Lower leg skin (tissue), 4 donors: Measurements from ENCODE around the gene PLPPR3. TPM values are rescaled to one million over a fixed set of nuclear protein-coding genes. Genes with fewer than 3 reads are reported as not detected.
"Not testable (repeated sequence)": the region's sequence is repeated elsewhere in the genome, so short reads cannot be mapped to it uniquely, and the experiment has no call there.

ENCODE experiments used
- DNase-seq, 2 donors: peaks; one replicate each; pipeline ENCODE4 v3.0.0-alpha.2; 2019; ENCODE audit warnings: low spot score in 2 of 2
- H3K4me3 ChIP-seq: fragments of 200-600 bp; sonication (generic); 2 replicates; pipeline ENCODE4 v1.5.1; 2017; ENCODE audit warnings: mild to moderate bottlenecking, low read depth; ENCODE audit not compliant: poor library complexity, severe bottlenecking
- POLR2A ChIP-seq, 2 donors: fragments of 450-650 bp; IDR thresholded peaks; one replicate each; pipeline ENCODE4 v1.6.1; 2016 to 2017; ENCODE audit warnings: antibody characterized with exemption in 2 of 2, mild to moderate bottlenecking in 1 of 2, moderate library complexity in 1 of 2
- WGBS, 2 donors: methylation state at CpG; one replicate each; pipeline ENCODE4 v1.1.5; 2018; 5-methylcytosine and 5-hydroxymethylcytosine counted together
- intact Hi-C: fragments of 100-400 bp; cut with DNase I; formaldehyde crosslinking; loops from one replicate; pipeline ENCODE4 v1.15.0; 2023; ENCODE audit warnings: low total_unique reads
- total RNA-seq, 4 donors: library from RNA; depleted of rRNA; stranded (reverse); fragments of >200 nt; gene quantifications; one replicate each; pipeline ENCODE4 v1.1.0, GENCODE V29; 2016
- TF ChIP-seq, protein P1 (sequence below), 3 donors: fragments of 450-650 bp; IDR thresholded peaks; one replicate each; pipeline ENCODE4 v1.5.1; 2016; ENCODE audit warnings: antibody characterized with exemption in 3 of 3, mild to moderate bottlenecking in 3 of 3, moderate library complexity in 2 of 3

Gene PLPPR3
- total RNA-seq, 4 donors from 2014 or later: not detected

DNA sequence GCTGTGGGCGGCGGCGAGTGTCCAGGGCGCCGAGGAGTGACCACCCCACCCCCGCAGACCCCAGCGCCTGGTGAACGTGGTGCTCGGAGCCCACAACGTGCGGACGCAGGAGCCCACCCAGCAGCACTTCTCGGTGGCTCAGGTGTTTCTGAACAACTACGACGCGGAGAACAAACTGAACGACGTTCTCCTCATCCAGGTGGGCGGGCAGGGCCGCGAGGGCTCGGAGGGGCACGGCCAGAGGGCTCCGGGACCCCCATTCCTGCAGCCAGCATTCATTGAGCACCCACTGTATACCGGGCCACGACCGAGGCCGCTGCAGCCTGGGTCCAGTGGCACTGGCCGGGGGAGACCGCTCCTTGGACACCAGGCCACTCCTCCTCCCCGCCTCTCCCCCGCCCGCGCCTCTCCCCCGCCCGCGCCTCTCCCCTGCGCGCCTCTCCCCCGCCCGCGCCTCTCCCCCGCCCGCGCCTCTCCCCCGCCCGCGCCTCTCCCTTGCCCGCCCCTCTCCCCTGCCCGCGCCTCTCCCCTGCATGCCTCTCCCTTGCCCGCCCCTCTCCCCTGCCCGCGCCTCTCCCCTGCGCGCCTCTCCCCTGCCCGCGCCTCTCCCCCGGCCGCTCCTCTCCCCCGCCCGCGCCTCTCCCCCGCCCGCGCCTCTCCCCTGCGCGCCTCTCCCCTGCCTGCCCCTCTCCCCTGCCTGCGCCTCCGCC is 22.2 kb upstream of the PLPPR3 start:
- intact Hi-C loops: loop anchor here (10.0 kb wide), 1 partner anchor 79 kb away; no protein-coding TSS in a partner anchor
- H3K4me3 ChIP-seq: no peak overlapping the region
- TF ChIP-seq, protein P1, sequence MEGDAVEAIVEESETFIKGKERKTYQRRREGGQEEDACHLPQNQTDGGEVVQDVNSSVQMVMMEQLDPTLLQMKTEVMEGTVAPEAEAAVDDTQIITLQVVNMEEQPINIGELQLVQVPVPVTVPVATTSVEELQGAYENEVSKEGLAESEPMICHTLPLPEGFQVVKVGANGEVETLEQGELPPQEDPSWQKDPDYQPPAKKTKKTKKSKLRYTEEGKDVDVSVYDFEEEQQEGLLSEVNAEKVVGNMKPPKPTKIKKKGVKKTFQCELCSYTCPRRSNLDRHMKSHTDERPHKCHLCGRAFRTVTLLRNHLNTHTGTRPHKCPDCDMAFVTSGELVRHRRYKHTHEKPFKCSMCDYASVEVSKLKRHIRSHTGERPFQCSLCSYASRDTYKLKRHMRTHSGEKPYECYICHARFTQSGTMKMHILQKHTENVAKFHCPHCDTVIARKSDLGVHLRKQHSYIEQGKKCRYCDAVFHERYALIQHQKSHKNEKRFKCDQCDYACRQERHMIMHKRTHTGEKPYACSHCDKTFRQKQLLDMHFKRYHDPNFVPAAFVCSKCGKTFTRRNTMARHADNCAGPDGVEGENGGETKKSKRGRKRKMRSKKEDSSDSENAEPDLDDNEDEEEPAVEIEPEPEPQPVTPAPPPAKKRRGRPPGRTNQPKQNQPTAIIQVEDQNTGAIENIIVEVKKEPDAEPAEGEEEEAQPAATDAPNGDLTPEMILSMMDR (IDR thresholded peaks at IDR 0.05): no peak
- TF ChIP-seq POLR2A (IDR thresholded peaks at IDR 0.05): no peak
- DNase-seq: no peak
- 3 to 44% methylated on average over 10 to 20 of the region's 70 CpGs for WGBS, 2 donors

DNA sequence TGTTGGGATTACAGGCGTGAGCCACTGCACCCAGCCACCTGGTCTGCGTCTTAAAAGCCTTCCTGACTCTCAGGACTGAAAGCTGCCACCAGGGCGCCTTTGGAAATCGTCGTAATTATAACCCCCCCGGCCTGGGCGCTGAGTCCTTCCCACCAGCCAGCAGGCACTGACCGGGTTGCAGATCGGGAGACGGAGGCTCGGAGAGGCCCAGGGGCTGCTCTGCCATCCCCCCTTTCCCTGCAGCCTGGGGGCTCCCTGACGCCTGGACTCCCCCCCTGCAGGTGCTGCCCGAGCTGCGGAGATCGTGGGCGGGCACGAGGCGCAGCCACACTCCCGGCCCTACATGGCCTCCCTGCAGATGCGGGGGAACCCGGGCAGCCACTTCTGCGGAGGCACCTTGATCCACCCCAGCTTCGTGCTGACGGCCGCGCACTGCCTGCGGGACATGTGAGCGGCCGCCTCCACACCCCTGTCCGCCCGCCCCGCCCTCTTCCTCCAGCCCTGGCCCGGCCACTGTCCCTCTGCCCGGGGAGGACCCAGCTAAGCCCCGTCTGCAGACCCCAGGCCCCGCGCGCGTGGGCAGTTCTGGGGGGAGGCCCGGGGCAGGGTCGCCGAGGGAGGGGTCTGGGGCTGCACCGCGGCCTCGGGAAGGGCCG is 21.6 kb upstream of the PLPPR3 start:
- no peak for DNase-seq
- WGBS, 2 donors: 5 to 15% methylated on average over 14 to 22 of the region's 46 CpGs
- no peak overlapping the region for H3K4me3 ChIP-seq
- TF ChIP-seq, protein P1 (IDR thresholded peaks at IDR 0.05): no peak
- no peak for TF ChIP-seq POLR2A (IDR thresholded peaks at IDR 0.05)
- intact Hi-C loops: loop anchor here (10.0 kb wide), 1 partner anchor 79 kb away; no protein-coding TSS in a partner anchor

DNA sequence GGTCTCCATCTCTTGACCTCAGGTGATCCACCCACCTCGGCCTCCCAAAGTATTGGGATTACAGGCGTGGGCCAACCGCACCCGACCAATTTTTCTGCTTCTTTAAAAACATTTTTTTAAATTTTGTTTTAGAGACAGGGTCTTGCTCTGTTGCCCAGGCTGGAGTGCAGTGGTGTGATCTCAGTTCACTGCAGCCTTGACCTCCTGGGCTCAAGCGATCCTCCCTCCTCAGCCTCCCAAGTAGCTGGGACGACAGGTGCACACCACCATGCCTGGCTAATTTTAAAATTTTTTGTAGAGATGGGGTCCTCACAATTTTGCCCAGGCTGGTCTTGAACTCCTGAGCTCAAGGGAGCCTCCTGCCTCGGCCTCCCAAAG is 21.0 kb upstream of the PLPPR3 start:
- not testable (repeated sequence) for DNase-seq, H3K4me3 ChIP-seq
- intact Hi-C loops: loop anchor here (10.0 kb wide), 1 partner anchor 78 kb away; no protein-coding TSS in a partner anchor
- 73 to 74% methylated on average over 7 of the region's 7 CpGs for WGBS, 2 donors

DNA sequence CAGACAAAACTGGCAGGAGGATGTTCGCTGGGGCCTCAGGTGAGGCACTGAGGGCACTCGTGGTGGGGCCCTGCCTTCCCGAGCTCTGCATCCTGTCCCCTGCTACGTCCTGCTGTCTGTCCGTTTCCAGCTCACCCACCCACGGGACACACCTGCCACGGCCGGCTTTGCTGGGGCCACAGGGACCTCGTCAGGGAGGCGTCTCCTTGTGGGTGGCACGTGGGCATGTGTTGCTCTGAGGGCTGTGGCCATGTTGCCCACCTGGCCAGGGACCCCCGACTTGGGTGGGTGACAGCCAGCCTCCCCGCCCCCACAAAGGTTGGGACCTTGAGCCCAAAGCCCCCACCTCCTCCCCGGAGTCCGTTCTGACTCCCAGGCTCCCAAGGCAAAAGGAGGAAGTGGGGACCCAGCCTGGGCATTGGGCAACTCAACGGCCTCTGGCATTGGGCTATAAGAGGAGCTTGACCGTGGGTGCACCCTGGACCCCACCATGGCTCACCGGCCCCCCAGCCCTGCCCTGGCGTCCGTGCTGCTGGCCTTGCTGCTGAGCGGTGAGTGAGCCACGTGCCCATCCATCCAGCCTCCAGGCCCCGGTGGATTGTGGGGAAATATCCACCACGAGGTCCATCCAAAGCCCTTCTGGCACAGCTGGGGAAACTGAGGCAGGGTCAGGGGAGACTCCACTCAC is 18.9 kb upstream of the PLPPR3 start, which contains the start of gene PRTN3:
PRTN3 (plus strand) TSS at position 481 of the 688 bp plus-strand sequence; CDS start at position 491, 10 bp downstream.
- WGBS, 2 donors: 65 to 68% methylated on average over 17 of the region's 24 CpGs
- no peak for DNase-seq
- TF ChIP-seq, protein P1 (IDR thresholded peaks at IDR 0.05): no peak
- no peak for TF ChIP-seq POLR2A (IDR thresholded peaks at IDR 0.05)
- intact Hi-C loops: loop anchor here (10.0 kb wide), 1 partner anchor 76 kb away; no protein-coding TSS in a partner anchor
- no peak within 1 kb of the TSS for H3K4me3 ChIP-seq

DNA sequence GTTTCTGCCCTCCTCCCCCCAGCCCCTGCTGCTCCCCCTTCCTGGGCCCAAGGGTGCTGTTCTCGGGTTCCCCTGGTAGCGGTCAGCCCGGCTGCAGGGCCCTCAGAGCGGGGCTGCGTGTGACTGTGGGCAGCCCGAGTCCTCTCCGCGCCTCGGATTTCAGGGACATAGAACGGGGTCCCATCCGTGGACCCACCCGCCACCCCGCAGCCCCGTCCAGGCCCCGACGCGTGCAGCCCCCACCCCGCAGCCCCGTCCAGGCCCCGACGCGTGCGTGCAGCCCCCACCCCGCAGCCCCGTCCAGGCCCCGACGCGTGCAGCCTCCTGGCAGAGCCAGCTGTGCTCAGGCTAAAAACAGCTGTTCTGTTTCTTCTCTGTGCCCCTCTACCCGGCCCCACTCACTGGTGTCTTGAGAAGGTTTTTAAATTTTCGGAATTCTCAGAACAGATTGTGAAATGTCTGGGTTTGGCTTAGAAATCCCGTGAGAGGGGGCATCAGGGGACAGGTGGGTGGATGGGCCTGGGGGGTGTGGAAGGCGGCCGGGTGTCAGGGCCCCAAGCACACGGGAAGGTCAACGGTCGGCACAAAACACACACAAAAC is 13.6 kb upstream of the PLPPR3 start:
- intact Hi-C loops: no loop called here
- no peak overlapping the region for H3K4me3 ChIP-seq
- WGBS, 2 donors: 24 to 61% methylated on average over 18 to 32 of the region's 36 CpGs
- no peak for DNase-seq
- TF ChIP-seq, protein P1 (IDR thresholded peaks at IDR 0.05): no peak
- TF ChIP-seq POLR2A (IDR thresholded peaks at IDR 0.05): no peak
